HG03571 (cell line): ENCODE measurements around the gene DNASE2.
"Not testable (repeated sequence)": the region's sequence is repeated elsewhere in the genome, so short reads cannot be mapped to it uniquely, and the experiment has no call there.

Source experiments
- ATAC-seq: cut with Tn5 transposase; IDR thresholded peaks from one replicate; pipeline ENCODE4 v1.9.1; 2021; ENCODE audit not compliant: unreplicated experiment

Gene DNASE2

GRCh38 chr19:12865746-12866415 lies 15.4 kb downstream of the DNASE2 start:
- ATAC-seq = no peak

DNA sequence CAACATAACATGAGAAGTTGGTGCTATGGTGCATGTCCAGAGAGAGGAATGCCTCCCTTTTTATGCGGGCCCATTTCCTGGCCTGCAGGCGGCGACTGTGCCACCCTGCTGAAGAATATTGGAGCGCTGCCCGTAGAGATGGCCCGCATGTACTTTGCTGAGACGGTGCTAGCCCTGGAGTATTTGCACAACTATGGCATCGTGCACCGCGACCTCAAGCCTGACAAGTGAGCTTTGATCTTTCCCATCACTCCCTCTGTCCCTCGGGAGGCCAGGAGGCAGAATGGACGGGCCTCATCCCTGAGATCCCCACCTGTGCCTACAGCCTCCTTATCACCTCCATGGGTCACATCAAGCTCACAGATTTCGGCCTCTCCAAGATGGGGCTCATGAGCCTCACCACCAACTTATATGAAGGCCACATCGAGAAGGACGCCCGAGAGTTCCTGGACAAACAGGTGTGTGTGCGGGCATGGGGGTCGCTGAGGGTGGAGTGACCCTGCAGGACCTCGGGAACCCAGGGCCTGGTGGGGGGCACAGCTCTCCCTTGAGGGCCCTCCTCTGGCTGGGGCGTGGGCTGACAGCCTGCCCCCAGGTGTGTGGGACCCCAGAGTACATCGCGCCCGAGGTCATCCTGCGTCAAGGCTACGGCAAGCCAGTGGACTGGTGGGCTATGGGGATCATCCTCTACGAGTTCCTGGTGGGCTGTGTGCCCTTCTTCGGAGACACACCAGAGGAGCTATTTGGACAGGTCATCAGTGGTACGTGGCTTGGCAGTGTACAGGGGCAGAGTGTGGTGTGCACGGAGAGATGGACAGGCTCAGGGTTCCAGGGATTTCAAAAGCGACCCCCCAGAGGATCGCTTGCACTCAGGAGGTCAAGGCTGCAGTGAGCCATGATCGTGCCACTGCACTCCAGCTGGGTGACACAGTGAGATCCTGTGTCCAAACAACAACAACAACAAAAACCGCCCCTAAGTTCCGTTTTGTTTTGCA lies 16.2 kb downstream of the DNASE2 start:
- ATAC-seq = no peak

- no peak for ATAC-seq
These were observed 17.1 kb downstream of the DNASE2 start for GRCh38 chr19:12864143-12864542.

DNA sequence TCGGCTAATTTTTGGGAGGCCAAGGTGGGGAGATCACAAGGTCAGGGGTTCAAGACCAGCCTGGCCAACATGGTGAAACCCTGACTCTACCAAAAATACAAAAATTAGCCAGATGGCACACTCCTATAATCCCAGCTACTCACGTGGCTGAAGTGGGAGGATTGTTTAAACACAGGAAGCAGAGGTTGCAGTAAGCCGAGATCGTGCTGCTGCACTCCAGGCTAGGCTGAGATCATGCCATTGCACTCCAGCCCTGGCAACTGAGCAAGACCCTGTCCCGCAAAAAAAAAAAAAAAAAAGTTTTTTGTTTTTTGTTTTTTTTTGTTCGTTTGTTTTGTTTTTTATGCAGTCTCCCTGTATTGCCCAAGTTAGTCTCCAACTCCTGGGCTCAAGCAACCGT lies 21.7 kb downstream of the DNASE2 start:
- no peak for ATAC-seq

GRCh38 chr19:12858041-12858928 lies 23.0 kb downstream of the DNASE2 start:
- no peak for ATAC-seq

DNA sequence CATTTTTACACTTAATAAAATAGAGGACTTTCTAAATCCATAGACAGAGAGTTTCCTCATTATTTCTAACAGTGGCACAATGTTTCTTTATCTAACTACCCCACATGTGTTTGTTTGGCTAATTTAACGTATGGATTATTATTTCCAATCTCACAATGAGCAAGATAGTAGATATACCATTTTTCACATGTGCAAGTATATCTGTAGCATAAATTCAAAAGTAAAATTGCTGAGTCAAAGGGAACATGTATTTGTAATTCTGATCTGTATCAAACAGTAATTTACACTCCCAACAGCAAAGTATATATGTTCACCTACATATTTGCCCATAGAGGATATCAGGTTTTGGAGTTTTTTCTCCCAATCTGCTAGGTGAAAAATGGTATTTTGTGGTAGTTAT lies 24.6 kb downstream of the DNASE2 start:
- no peak for ATAC-seq

DNA sequence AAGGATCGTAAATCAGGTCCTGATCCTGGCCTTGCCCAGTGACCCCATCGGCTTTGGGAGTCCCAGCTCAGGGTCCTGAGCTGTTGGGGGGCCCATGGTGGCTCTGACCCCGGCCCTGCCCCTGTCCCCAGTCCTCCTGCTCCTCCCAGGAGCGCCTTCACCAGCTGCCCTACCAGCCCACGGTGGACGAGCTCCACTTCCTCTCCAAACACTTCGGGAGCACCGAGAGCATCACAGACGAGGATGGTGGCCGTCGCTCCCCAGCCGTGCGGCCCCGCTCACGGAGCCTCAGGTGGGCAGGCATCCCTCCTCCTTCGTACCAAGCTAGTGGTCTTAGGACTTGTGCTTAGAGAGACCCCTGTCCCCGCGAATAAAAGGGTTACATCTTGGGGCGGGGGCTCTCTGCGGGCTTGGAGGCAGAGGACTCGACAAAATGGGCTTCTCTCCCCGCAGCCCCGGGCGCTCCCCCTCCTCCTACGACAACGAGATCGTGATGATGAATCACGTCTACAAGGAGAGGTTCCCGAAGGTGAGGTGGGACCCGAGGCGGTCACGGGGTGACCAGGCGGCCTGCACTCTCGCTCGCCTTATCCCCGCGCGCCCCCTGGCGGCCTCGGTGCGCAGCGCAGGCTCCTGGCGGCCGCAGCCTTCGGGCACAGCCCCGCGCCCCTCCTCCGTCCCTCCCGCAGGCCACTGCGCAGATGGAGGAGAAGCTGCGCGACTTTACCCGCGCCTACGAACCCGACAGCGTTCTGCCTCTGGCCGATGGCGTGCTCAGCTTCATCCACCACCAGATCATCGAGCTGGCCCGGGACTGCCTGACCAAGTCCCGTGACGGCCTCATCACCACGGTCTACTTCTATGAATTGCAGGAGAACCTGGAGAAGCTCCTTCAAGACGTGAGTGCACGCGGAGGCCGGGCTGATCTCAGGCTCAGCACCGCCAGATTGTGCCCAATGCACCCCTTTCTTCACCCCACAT lies 33.8 kb downstream of the DNASE2 start:
- ATAC-seq = no peak

- not testable (repeated sequence) for ATAC-seq
These were observed 34.6 kb downstream of the DNASE2 start for GRCh38 chr19:12846613-12847012.

DNA sequence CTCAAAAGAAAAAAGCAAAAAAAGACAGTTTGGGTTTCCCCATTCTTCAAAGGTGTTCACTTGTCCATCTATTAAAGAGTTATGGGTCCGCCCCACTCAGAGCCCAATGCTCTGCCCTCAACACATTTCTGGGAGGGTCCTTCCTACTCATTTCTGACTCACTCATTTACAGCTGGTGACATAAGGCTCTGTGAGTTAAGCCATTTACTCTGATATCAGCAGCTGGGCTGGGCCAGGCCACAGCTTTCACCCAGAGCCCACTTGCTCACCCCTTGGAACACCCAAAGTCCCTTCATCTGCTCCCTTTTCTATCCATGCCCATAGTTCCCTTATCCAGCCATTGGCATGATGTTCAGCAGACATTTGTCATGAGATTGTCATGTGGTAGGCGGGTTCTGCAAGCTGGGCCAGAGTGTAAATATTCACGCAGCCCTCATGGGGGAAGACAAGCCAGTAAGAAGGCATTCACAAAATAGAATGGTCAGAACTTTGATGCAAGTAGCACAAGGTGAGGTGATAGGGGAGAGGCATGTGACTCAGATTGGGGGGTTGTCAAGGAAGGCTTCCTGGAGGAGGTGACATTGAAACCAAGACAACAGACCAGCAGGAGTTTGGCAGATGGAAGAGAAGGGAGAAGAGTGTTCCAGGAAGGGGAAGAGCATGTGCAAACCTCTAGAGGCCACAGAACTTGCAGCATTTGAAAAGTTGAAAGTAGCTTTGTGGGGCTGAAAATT lies 37.1 kb downstream of the DNASE2 start:
- ATAC-seq = no peak

GRCh38 chr19:12843328-12843727 lies 37.9 kb downstream of the DNASE2 start:
- no peak for ATAC-seq

DNA sequence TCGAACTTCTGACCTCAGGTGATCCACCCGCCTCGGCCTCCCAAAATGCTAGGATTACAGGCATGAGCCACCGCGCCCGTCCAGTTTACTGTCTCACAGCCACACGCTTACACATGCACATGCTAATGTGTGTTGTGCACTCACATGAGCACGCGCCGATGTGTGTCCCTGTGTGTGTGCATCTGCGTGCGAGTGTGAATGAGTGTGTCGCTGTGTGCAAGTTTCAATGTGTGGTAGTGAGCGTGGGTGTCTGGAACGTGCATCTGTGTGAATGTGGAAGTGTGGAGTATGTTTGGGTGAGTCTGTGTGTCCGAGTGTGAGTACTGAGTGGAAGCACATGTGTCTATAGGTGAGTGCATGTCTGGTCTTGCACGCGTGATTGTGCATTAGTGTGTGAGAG lies 38.7 kb downstream of the DNASE2 start:
- no peak for ATAC-seq

DNA sequence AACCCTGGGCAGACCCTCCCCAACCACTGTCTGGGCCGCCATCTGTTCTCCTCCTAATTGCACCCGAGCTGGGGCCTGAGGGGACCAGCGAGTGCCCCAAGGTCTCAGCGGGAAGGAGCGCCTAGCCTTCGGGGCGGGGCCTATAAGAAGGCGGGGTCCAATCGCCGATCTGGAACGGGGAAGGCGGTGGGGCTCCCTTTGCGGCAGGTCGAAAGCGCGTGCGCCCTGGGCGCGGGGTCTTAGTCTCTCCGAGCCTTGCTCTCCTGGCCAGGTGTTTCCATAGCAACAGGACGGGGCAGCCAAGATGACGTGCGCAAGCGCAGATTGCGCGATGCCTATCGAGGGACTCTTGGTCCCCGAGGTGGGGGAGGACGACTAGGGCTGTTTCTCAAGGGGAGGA lies 40.2 kb downstream of the DNASE2 start:
- no peak for ATAC-seq

DNA sequence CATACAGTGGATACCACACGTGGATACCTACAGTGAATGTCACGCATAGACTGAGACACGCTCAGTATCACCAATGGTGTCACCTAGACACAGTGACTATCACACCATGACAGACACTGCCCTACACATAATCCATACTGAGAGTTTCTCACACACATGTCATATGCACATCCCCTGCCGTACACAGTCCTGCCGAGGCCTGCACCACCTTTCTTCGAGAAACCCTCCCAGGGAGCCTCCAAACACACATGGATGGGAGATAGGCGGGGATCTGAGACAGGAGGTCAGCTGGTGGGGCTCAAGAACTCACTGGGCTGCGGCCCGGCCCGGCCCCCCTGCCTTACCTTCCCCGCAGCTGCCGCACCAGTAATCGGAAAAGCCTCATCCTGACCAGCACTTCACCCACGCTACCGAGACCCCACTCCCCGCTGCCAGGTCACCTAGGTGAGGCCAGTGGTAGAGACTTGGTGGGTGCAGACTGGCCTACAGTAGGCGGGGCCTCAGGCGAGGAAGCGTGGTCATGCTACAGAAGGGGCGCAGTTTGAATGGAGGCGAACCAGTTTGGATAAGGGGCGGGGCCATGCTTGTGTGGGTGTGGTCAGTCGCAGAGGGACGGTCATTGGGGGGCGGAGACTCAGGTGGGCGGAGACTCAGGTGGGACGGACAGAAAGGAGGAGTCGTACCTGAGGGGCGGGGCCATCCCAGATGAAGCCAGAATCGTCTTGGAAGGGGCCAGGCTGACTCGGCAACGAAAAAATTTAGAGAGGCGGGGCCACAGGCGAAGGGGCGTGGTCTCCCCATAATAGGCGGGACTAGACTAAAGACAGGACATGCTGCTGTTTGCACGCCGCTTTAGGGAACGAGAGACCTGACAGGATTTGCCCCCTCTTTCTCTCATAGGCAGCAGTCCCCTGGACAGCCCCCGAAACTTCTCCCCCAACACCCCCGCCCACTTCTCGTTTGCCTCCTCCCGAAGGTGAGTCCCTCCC lies 40.9 kb downstream of the DNASE2 start:
- no peak for ATAC-seq

- no peak for ATAC-seq
These were observed 42.1 kb downstream of the DNASE2 start for GRCh38 chr19:12838886-12839756.

DNA sequence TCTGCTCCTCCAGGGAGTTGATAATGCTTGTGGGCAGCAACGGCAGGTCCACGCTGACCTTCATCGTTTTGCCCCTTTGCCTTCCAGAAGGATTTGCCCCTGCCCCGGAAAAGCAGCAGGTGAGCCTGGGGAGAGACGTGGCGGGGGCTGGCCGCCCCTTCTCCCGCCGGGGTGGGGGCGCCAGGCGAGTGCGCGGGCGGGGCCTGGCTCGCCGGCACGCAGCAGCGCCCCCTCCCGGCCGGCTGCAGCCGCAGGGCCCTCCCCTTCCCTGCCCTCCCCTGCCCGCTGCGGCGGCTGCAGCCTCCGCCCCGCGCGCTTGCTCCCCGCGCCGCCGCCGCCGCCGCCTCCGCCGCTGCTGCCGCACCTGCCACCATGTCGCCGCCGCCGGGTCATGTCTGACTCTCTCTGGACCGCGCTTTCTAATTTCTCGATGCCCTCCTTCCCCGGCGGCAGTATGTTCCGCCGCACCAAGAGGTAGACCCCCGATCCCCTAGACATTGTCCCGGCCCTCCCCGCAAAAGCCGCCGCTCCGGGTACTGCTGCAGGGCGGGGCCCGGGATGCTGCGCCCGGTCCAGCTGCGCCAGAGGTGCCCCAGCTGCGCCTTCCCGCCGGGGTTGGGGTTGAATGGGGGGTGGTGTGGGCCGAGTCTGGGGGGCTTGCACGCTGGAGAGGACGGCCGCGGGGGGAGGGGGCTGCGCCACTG lies 42.9 kb downstream of the DNASE2 start, which contains the start of gene MAST1:
MAST1 (plus strand) TSS at position 334 of the 704 bp plus-strand sequence; CDS start at position 392, 58 bp downstream.
- no peak for ATAC-seq

- ATAC-seq = no peak
These were observed 44.0 kb downstream of the DNASE2 start for GRCh38 chr19:12837225-12837624.

DNA sequence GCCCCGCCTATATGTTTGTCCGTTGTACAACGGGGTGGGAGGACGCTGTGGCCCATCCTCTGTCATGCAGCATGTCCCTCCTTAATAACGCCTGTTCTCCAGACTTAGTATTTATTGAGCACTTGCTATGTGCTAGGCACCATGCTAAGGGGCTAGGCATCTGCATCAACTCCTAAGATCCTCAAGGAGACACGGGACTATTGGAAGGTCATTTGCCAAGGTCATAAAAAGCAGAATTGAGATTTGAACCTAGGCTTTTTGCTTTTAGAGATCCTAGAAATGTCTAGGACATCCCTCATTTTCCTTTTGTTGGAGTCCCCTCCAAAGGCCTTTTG lies 44.8 kb downstream of the DNASE2 start:
- no peak for ATAC-seq
